MV-4-11 (cell line): Measurements from ENCODE around the gene ELF5.
A peak's percentile ranks its signal among the peaks of the same experiment; 100 is the strongest.

Experiments used
- DNase-seq: peaks from one replicate; lab custom pipeline; 2025; lab: John Stamatoyannopoulos, UW

ELF5 gene

DNA sequence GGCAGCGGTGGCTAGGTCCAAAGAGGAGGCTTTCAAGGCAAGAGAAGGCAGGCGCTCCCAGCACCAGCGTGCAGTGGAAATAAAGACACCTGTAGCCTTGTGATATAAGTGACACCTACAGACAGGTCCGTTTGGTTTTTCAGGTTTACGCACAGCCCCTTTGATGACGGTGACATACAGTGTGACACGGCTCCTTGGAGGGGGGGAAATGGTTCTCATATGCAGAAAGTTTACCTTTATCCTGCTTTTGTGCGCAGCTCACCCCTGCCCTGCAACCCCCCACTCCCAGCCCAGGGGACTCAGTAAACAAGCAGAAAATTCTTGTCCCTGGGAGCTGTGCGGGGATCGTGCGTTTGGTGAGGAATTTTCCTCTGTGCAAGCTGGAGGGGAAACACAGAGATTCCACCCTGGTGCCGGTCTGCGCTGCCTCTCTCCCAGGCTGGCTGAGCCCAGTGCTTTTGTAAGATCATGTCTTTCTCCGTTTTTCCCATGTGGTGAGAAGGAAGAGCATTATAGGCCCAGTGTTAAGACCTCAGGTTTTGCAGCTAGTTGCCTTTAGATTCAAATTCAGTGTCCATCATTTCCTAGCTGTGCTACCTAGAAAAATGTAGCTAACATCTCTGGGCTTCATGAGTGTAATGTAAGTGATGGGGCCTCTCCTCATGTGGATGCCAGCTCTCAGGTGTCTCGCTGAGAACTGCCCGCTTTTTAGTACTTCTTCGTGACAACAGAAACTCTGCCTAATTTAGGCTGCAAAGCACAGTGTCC, at the start of gene ELF5:
Gene ELF5, minus strand, starts transcription at position 113 of the 768 bp plus-strand sequence. CDS start 8,045 bp downstream, outside the sequence.
- DNase-seq = no peak

DNA sequence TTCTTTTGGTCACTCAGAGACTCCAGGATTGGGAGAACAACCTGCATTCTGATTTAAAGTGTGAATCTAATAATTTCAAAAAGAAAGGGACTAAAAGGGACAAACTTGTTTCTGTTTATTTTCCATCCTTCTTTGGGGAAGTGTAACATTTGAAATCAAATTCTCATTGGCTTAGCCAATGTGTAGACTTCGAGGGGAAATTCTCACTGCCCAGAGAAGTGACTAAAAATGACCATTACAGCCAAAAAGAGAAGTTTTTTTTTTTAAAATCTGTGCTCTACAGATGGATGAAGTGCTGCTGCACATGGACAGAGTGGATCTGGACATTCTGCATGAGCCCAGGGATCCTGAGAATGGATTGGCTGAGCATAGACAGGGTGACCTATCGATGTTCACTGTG, 49.4 kb upstream of the ELF5 start:
- DNase-seq = no peak

- DNase-seq = no peak
Measured at GRCh38 chr11:34560511-34560910, 46.9 kb upstream of the ELF5 start.

- no peak for DNase-seq
Measured at GRCh38 chr11:34558673-34559072, 45.1 kb upstream of the ELF5 start.

DNA sequence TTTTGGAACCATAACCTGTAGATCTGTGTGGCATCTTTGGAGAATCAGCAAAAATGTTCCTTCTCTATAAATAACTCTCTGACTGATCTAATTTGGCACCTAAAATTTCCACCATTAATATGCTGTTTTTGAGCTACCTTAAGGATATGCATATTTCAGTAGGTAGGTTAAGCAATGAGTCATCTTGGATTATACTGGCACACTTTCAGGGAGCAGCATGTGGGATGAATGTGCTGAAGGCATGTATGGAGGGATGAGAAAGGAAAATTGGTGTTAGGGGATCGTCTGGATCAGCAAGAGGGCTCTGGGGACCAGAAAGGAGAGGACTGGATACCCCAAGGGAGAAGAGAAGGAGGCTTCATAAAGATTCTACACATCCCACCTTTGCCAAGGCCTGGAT, 44.6 kb upstream of the ELF5 start:
- DNase-seq = no peak

DNA sequence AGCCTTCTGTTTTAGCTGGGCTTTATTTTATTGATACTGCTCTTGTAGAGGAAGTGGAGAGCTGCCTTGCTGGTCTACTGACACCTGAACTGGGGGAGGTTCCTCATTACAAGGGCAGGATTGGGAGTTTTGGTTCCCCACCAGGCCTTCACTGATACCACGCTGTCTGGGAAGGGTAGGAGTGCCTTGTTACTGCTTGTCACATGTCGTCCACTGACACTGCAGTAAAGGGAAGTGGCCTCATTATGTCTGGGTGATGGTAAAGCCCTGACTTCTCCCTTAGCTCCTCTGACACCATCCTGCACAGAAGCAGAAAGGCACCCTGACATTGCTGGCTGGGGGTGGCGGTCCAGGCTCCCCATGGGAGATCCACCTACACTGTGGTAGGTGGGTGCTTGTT, 38.7 kb upstream of the ELF5 start:
- peak; percentile 95 for DNase-seq

DNA sequence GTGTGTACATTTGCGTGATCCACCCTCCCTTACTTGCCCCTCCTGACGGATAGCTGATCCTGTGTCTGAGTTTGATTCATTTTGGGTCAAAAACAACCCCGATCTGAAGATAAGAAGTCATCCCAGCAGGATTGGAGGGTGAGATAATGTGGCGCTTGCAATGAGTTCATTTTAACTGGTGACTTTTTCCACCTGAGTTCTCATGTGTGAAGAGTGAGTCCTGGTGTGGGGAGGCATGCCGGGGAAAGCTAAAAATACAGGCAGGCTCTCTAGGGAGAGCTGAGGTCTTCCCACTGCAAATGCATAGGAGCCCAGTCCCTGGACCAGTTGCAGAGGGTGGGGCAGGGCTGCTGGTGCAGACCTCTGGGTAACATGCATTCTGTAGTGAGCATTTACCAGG, 35.7 kb upstream of the ELF5 start:
- DNase-seq = no peak

DNA sequence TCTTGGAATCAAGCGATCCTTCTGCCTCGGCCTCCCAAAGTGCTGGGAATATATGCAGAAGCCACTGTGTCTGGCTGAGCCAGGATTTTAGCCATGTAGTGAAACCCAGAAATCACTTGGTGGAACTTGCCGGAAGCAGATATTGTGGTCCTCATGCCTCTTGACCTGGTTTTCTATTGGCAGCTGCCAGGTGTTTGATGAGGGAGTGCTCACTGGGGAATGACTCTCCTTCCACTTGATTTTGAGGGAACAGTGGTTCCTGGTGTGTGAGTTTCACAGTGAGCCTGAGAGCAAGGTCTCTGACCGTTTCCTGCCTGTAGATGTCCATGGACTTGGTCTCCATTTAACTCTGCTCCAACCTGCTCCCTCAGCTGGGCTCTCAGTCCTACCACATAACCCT, 34.7 kb upstream of the ELF5 start:
- DNase-seq = no peak

- no peak for DNase-seq
Measured at GRCh38 chr11:34546511-34547209, 33.1 kb upstream of the ELF5 start.

DNA sequence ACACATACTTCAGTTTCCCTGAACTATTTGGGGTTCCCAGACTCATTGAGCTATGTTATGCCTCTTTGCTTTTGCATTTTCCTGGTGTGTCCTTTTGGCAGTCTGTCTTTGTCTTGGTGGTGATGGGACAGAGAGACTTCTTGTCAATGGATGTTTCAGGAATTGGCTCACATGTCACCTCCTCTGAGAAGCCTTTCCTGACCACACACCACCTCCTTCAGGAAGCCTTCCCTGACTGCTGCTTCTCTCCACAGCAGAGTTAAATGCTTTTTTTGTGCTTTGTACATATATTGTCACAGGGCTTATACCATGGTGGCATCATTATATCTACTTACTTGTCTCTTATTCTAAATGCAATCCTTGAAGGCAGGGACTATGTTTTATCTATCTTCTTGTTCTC, 28.5 kb upstream of the ELF5 start:
- DNase-seq = no peak

DNA sequence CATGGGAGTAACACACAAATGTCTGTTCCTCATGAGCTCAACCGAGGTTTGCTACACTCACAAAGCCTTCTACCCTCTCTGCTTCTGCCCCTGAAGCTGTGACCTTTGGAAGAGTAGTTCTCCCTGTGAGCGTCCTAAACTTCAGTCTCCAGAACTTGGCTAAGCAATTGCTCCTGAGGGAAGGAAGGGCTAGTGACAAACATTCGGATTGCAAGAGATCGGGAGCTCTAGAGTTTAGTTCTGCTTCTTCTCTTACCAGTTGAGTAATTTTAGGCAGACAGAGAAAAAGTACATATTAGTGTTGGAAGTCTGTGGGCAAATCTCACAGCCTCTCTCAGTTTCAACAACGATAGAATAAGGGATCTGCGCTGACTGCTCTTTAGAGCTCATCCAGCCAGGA, 27.3 kb upstream of the ELF5 start:
- DNase-seq = no peak

DNA sequence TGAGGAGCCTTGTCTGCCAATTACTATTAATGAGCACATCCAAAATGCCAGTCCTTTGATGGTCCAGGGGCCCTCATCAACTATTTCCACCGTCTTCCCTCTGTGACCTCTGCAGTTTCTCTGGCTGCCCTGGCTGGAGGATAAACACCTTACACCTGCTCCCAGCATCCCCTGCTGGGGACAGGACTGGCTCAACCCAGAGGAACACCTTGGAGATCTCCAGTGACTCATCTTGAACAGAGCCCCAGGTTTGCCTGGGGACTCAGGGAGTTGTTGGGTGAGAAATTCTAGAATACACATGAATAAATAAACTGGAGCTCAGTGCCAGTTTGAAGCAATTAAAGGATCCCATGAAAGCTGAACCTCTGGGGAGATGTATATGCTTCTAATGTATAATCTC, 24.0 kb upstream of the ELF5 start:
- DNase-seq = no peak

DNA sequence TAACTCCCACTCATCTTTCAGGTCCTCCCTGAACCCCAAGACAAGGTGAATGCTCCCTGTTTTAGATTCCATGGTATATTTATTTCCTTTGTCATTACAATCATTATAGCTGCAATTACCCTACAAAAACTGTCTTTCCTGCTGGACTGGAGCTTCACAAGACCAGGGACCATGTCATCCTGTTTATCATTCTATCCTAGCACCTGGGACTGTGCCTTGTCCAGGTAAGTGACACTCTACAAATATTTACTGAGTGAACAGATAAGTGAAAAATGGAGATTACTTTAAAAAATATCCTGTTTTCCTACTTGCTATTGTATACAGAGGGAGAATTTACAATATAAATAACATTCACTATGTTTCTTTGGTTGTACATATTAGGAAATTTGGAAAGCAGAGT, 22.5 kb upstream of the ELF5 start:
- DNase-seq = no peak

DNA sequence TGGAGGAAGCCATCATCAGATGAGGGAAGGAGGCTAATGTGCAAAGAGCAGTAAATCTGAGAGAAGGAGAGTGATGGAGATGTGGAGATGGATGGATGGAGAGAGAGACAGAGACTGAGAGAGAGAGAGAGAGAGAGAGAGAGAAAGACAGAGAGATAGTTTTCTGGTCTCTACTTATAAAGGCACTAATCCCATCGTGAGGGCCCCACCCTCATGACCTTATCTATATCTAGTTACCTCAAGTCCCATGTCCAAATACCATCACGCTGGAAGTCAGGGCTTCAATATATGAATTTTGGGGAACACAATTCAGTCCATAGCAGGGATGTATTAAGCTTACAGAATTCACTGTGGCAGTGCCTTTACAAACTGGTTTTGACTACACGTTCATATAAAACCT, 21.2 kb upstream of the ELF5 start:
- no peak for DNase-seq

GRCh38 chr11:34531663-34532062, 18.1 kb upstream of the ELF5 start:
- DNase-seq = no peak

DNA sequence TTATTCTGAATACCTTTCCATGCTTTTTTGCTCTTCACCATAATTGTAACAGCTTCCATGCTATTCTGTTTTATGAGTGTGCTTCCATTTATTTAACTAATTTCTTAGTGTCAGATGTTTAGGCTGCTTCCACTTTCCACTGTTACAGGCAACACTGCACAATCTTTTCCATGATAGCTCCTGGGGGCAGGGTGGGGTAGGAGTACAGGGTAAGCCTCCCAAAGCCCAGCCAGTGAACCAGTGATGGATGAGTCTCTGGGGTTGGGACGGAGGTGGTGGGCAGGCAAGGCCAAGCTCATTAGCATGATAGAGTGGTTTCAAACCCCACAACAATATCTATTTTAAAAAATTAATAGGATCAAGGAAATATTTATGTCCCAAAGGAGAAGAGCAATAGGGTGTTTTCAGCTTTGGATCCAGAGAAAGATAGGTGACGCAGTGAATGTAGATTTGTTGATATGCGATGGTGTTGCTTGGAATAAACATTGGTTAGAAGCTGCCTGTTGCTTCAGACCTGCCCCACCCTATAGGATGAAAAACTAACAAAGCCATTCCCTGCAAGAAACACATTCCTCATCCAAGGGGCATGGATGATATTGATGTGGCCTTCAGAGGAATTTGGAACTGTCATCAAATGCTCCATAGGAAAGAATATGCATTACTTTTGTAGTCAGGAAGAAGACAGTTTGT, 17.1 kb upstream of the ELF5 start:
- DNase-seq = no peak

GRCh38 chr11:34529643-34530042, 16.0 kb upstream of the ELF5 start:
- no peak for DNase-seq

DNA sequence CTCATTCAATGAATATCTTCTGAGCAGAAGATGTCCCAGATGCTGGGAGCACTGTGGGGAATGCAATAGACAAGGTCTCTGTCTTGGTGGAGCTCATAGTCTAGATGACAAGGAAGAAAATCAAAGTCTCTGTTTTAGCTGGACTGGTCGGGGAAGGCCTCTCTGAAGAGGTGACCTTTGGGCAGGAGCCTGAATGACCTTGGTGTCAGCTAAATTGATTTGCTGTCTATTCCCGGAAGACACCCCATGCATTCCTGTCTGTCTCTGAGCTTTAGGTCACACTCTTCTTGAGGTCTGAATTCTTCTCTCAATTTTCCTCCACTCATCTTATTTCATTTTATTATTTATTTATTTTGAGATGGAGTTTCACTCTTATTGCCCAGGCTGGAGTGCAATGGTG, 14.5 kb upstream of the ELF5 start:
- no peak for DNase-seq

- no peak for DNase-seq
Measured at GRCh38 chr11:34525888-34526657, 12.5 kb upstream of the ELF5 start.

DNA sequence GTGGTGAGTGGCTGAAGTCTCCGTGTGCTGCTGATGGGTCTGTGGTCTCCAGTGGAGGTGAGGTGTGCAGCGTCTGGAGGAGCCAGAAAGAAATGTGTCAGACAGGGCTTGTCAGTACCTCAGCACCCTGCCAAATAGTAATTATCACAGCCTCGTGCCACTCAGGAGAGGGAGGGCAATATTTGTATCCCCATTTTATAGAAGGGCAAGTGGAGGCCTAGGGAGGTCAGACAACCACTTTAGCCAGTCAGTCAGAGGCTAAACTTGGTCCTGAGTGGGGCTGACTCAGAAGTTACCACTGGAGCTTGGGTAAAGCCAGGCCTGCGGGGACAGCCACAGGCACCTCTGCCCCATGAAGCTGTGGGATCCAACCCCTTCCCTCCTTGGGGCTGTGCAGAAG, 11.5 kb upstream of the ELF5 start:
- DNase-seq = no peak

DNA sequence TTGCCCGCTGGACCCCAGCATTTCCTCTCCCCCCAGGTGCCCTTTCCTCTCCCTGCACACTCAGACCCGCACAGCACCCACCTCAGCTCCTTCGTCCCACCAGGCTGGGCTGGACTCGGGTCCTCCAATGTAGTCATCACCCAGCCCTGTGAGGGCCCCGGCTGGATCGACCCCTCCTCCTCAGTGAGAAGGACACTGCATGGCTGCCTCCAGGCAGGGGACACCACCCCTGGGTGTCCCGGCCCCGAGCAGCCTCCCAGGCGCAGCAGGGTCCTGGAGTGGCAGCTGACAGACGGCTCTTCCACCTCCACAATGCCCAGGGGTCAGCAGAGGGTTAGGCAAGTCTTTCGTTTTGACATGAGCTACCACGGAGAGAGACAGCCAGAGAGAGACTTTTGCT, 11.1 kb upstream of the ELF5 start:
- DNase-seq = no peak

- no peak for DNase-seq
Measured at GRCh38 chr11:34523053-34523452, 9.5 kb upstream of the ELF5 start.
